NCI-H2196 treated with DMSO at 0.1 percent for 48 hours (cell line): ENCODE results near the gene TRIM8.

Experiments
- DNase-seq: peaks from one replicate; lab custom pipeline; 2025; ENCODE audit not compliant: unreplicated experiment; lab: John Stamatoyannopoulos, UW

The TRIM8 gene

DNA sequence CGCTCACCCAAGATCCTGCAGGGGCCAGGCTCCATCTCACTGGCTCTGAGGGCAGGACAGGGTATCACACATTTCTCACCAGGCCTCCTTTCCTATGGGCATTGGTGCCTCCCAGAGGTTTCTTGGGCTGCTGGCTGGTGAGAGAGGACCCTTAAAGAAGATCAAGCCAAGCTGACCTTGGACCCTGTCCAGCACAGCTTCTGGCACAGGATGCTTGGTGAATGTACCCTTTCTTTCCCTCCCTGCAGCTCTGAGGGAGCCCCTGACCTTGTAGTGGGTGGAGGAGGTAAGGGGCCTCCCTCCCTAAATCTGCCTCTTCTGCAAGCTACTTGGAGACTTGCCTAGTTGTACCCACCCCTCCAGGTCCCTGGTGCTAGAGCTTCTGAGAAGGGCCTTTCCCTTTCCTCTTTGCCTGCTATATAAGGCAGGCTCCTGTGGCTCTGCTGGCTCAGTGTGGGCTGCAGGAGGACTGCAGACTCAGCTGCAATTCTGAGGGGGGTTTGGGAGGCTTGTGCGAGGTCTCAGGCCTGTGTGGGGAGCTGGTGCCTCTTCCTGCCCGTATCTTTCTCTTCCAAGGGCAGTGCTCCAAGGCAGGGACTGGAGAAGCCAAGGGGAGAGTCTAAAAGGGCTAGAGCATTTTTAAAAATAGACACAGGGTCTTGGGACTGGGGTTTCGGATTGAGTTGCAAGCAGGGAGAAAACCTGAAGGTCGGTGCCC is 11.7 kb upstream of the TRIM8 start:
- DNase-seq: no peak

DNA sequence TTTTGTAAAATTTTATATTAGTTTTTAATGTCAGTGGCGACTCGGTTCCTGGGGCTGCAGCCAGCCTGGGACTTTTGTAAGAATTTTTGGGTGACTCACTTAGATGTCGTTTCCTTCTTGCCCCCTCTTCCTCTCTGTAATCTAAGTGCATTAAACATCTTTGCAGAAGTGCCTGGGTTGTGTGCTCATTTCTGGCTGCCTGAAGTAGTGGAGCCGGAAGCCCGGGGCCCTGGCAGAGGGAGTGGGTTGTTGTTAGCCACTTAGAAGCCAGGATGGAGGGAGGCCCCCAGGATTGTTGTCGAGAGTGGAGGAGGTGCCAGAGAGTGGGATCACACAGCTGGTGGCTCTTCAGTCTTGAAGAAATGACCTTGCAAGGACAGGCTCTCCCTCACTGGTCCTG is 11.0 kb upstream of the TRIM8 start:
- DNase-seq: no peak

DNA sequence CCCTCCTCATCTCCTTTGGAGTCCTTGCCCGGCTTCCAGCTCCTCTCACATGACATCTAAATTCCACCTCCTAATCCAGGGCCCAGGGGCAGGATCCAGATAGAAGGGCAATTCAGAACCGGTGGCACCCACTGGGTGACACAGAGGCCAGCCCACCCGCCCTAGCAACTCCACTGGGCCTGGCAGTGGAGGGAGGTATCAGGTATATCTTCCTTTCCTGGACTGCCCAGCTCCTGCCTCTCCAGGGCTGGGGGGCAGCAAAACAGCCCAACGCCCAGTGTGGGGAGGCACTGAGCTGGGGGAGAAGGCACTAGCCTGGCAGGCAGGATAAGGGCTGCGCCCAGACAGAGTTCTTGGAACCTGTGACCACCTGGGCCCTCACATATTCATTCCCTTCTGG is 10.4 kb upstream of the TRIM8 start:
- no peak for DNase-seq

DNA sequence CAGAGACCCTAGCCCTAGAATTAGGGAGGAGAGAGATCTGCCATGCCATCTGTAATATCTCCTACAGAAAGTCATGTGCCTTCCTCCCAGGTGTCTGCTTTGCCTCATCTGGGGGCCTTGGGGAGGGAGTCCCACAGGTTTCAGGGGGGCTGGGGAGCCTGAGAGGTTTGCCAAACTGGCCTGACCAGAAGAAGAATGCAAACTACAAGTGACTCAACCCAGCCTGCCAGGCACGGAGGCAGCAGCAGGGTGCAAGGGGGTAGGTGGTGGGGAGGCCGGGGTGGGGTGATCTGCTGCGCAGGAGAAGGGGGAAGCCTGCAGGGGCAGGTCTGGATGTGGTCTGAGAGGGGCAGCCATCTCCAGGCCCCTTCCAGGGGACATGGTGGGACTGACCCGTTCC is 9.6 kb upstream of the TRIM8 start:
- no peak for DNase-seq

DNA sequence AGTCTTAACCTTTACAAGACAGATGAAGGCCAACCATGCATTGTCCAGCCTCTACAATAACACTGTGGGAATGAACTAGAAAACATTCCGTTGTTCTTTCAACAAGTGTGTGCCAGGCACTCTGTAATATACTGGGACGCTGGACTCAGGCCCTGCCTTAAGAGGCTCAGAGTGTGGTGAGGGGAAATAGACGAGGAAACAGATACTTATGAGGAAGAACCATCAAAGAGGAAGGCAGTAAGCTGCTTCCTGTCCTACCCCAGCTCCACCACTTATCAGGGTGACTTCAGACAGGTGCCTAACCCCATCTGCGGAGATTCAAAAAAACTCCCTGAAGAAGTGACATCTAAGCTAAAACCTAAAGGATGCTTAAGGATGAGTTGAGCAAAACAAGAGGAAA is 8.9 kb upstream of the TRIM8 start:
- DNase-seq: no peak

DNA sequence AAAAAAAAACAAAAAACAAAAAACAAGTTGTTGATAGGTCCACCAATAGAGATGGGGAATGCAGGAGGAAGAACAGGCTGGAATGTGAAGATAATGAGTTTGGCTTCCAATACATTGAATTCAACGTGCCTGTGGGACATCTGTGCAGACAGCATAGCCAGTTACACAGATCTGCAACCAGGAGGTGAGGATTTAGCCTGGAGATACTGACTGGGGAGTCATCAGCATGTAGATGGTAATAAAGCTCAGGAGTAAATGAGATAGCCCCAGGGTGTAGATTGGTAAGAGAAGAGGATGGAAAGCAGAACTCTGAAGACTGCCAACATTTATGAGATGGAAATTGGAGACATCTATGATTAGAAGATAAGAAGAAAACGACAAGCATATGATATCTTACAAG is 4.7 kb upstream of the TRIM8 start:
- no peak for DNase-seq

DNA sequence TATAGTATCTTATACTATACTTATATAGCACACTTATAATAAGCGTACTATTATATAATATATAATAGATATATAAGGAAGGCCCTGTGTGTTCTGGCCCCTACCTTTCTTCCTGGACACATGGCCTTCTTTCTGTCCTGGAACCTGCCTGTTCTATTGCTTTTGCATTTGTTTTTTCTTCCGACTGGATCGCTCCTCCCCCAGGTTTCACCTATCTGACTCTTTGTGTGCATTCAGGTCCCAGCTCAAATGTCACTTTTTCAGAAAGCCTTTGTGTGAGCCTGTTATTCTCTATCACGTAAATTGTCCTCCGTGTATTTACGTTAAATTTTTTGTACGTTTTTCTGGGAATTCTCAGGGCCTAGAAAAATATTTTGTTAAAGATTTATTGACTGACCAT is 2.9 kb upstream of the TRIM8 start:
- peak; percentile 4 for DNase-seq

DNA sequence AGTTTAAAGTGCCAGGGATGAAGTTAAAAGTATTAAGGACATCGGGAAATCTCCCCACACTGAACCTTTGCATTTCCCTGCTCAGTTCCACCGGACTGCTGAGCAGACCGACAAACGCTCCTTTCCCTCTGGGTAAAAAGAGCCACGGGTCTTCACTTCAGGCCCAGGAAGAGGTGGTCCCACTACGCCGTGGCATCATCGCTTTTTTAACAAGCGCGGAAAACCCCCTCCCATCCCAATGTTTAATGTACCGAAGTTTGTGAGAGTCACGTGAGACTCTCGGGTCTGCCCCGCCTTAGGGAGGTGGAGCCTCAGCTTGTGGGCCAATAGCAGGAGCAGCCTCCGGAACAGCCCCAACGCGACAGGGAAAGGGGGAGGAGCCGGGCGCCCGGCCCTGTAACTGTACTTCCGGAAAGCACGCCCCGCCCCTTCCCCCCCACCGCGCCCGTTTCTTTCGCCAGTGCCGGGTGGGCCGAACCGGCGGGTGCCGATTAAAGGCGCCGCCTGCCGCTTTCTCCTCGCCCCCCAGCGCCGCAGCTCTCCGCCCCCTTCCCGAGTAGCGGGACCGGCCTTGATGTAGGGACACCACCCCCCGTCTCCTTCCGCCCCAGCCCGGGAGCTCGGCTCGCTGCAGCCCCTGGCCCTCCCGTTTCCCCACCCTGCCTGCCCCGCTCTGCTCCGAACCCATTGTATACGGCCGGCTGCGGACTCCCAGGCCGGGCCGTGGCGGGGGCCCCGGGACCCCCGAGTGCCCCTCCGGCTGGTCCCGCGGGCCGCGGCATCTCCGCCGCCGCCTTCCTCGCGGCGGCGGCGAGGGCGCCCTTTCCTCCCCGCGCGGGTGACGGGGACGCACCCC is 2.2 kb upstream of the TRIM8 start:
- peak; percentile 57 for DNase-seq

DNA sequence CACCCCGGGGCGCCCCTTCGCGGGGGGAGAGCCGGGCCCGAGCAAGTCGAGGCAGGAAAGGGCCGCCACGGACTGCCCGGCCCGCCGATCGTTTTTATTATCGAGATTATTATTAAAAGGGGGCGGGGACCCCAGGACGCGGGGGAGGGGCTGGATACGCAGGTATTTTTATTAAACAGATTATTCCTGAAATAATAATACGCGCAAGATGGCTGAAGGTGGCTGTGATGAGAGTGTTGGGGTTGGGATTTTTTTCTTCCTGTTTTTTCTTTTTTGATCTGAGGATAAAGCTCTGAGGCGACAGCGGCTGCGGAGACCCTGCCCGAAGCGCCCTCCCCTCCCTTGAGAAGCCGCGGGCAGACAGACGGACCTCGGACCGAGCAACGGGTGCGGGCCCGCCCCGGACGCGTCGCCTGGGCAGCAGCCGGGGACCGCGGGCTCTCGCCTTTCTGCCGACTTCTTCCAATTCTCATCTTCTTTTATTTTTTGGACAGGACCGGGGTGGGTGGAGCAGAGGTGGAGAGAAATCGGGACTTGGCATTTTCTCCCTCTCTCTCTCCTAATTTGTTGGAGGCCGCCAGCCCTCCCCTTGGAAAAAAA is 1.4 kb upstream of the TRIM8 start:
- DNase-seq: no peak

DNA sequence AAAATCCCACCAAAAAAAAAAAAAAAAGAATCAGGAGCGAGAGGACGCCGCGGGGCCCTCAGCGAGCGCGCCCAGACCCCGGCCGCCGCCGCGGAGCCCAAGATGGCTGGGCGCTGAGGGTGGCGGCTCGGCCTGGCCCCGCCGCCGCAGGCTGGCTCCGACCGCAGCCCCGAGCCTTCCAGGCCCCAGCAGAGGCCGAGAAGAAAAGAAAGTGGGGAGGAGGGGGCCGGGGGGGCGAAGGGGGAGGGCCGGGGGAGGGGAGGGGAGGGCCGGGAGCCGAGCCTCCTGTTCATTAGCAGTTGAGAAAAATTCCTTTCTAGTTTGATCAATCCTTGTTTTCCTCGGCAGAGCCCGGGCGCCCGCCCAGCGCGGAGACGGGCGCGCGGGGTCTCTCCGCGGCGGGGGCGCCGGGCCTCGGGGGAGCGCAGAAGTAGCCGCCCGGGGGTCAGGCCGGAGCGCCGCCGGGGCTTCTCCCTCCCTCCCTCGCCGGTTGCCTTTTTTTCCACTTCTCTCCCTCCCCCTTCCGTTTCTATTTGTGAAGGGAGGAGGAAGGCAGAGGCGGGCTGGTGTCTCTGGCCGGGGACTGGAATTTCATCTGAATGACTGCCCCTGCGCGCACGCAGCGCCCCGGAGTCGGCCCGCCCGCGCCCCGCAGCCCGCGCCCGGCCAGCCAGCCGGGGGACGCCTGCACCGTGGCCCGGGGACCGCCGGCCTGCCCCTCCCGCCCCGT is 778 bp upstream of the TRIM8 start:
- peak; percentile 14 for DNase-seq

DNA sequence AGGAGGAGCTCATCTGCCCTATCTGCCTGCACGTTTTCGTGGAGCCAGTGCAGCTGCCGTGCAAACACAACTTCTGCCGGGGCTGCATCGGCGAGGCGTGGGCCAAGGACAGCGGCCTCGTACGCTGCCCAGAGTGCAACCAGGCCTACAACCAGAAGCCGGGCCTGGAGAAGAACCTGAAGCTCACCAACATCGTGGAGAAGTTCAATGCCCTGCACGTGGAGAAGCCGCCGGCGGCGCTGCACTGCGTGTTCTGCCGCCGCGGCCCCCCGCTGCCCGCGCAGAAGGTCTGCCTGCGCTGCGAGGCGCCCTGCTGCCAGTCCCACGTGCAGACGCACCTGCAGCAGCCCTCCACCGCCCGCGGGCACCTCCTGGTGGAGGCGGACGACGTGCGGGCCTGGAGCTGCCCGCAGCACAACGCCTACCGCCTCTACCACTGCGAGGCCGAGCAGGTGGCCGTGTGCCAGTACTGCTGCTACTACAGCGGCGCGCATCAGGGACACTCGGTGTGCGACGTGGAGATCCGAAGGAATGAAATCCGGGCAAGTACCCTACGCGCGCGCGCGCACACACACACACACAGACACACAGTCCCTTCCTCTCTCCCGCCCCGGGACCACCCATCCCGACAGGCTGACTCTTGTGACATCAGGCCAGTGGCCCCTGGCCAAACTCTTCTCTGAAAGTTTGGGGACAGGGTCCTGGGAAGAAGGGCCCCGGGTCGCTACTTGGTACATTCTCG is 538 bp downstream of the TRIM8 start:
- peak; percentile 41 for DNase-seq

DNA sequence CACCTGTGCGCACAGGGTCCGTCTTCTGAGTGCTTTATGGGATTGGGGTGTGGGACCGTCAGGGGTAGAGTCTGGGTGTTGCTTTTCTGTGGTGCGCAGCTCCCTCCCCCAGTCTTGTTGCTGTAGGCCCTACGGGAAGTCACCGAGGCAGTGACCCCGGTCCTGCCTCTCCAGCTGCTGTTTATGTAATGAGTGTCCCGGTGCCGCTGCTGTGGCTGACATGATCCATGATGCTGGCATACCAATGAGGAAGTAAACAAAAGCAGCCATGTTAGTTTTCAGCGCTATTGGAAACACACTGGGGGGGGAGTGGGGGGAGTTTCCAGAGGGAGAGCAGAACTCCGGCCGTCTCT is 1.1 kb downstream of the TRIM8 start:
- DNase-seq: peak; percentile 21

DNA sequence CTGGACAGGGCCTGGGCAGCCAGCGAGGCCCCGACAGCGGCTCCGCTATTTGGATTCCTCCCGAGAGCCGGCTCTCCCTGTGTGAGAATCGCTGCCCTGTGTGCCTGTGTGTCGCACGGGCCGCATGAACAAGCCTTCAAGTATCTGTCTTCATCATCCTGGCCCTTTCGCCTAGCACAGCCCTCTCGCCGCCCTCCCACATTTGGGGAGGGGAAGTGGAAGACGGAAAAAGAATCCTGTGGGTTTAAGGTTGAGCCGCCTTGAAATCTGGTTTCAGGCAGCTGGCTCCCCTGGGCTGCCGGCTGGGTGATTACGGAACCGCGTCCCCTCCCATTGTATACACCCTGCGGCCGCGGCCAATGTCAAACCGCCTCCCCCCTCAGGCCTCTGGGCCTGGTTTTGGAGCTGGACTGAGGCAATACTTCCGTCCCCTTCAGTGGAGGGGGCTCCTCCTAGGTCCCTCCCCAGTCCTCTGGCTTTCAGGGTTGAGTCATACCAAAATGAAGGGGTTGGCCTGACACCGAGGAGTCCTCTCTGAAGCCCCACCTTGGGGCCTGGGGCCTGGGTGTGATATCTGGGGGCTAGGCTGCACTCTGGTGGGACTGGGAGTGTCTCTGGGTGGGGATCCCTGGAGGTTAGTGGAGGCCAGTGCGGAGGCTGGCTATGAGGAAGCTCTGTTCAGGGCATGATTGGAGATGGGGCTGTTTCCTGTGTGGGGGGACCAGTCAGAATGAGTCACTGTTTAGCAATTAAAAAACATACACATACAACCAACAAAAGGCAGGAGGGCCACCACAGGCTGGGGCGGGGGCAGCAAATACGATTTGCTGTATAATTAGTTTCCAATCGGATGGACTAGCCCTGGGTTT is 1.7 kb downstream of the TRIM8 start:
- DNase-seq: no peak

DNA sequence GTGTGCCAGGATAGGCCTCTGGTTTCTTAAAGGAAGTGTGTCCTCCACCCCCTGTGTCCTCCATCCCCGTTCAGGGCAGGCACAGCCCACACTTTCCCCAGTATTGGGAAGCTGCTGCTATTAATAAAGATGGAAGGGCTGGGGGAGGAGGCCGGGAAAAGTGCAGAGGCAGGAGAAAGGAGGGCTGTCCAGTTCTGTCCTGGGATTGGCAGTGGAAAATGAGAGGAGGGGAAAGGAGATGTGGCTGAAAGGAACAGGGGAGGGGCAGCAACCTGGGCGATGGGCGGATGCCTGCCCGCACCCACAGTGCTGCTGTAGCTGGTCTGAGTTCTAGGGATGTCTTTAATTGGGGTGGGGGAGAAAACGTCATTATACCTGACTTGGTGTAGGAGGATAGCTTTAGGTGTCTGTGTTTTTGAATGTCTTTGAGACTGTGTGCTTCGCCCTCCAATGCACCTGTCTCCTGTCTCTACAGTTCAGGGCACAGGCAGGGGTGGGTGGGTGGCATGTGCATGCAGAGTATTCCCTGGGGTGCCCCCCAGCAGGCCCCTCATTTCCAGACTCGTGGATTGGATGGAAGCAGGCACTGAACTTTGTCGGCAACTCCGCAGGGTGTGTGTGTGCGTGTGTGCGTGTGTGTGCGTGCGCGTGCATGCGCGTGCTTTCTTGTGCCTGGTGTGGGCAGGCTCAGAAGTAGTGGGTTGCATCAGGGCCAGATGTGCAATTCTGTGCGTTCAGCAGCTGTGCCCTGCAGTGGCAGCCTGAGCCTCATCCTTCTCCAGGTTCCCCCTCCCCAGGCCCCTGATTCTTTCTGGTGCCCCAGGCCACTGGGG is 2.5 kb downstream of the TRIM8 start:
- DNase-seq: no peak

DNA sequence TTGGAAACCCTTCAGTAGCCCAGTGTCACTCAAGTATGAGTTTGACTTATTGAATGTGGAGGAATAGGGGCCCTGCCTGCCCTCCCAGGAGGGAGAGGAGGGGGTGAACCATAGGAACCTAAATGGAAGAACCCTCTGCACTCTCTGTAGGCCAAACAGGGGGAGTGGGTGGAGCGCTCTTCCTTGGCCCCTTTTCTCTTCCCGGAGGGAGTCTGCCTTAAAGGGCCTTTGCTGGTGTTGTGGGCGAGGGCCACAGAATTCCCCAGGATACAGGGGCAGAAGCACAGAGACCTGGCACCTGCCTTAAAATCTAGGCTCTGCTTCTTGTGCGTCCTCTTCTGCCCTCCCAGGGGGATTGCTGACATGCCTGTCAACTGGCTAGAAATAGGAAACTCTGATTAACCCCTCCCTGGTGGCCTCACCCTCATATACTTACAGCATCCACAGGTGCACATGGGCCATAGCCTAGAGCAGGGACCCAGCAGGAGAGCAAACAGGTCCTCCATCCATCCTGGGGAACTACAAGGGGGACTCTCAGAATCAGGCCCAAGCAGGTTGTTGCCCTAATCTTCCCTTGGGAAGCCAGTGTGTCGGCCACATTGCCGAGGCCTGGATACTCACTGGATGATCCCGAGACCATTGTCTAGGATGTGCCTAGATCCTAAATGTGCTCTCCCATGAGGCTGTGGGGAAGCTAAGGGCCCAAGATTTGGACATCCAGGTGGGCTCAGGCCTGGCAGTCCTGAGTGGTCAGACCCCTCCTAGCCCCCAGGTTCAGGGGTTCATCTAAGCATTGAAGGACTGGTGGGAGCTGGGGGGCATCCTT is 3.4 kb downstream of the TRIM8 start:
- no peak for DNase-seq

DNA sequence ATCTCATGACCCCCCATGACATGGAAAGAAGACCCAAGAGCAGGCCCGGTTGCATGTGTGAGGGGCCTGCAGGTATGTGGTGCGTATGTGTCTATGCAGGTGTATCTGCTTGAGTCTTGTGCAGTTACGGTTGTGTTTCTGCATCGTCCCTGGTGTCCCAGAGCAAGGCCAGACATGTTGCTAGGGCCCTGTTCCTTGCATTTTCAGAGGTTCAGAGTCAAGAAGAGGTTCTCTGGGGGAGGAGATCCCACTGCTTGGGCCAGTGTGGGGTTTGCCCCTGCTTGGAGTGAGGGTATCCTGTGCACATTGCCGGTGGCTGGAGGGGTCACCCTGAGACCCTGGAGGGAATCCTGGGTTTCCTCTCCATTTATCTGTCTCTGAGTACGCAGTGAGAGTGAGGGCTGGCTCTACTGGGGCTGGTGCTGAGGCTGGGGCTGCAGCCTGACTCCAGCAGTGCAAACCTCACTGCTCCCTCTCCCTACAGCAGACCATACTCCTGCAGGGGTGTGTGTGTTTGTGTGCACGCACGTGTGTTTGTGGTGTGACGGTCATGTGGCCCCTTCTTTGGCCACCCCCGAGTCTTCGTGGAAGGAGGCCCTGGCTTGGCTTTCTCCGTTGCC is 4.1 kb downstream of the TRIM8 start:
- no peak for DNase-seq

DNA sequence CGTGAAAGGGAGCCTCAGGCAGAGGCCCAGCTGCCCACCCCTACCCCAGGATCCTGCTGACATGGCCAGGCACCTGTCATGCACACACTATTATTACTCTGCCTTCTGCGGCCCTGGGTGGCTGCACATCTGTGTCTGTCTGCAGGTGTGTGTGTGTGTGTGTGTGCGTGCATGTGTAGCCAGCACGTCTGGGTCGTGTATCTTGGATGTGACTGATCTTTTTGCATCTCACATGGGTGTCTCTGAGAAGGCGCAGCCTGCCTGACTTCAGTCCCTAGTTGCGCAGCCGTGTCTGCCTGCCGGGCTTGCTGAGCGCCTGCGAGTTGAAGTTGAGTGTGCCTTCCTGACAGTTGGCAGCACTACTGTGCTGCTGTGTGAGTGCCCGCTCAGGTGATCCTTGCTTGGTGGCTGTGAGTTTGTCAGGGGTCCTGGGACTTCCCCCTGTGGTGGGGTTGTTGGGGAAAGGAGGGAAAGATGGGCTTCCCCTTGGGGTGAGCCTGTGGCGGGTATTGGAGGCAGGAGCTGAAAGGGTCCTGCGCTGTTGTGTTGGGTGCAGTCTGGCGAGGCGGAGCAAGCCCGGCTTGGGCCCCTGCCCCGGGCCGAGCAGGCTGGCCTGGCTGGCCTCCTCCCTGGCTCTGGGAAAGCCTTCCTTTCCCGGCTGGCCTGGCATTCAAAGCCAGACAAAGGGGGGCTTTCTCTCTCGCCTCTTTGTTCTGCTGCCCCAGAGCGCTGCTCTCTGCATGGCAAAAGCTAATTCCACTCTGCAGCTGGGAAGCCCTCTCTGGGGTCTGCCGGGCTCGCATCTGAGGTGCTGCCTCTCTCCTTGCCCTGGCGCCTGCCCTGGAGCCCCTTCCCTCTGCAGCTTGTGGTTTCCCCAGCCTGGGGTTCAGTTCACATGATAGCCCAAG is 4.9 kb downstream of the TRIM8 start:
- DNase-seq: no peak
